Dedifferentiated amniotic fluid mesenchymal stem cell (primary cell): ENCODE results near the gene TMEM222.

ENCODE experiments used
- DNase-seq: peaks from one replicate; pipeline ENCODE4 v3.0.0-alpha.2; 2016; ENCODE audit errors: extremely low spot score

The TMEM222 gene

DNA sequence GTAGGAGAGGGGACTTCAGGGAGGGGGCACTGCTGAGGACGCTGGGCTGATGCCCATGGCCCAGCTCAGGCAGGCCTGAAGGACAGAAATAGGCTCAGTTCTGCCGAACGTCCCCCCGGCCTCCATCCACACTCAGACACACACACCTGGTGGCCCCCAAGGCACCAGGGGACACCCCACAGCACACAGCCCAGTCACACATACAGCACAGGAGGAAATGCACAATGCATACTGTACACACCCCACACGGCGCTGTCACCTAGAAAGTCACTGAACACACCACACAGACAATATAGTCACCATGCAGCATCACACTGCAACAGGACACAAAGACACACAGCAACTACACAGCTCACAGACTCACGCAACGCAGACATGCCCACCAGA lies 20.4 kb downstream of the TMEM222 start:
- DNase-seq, result no peak

DNA sequence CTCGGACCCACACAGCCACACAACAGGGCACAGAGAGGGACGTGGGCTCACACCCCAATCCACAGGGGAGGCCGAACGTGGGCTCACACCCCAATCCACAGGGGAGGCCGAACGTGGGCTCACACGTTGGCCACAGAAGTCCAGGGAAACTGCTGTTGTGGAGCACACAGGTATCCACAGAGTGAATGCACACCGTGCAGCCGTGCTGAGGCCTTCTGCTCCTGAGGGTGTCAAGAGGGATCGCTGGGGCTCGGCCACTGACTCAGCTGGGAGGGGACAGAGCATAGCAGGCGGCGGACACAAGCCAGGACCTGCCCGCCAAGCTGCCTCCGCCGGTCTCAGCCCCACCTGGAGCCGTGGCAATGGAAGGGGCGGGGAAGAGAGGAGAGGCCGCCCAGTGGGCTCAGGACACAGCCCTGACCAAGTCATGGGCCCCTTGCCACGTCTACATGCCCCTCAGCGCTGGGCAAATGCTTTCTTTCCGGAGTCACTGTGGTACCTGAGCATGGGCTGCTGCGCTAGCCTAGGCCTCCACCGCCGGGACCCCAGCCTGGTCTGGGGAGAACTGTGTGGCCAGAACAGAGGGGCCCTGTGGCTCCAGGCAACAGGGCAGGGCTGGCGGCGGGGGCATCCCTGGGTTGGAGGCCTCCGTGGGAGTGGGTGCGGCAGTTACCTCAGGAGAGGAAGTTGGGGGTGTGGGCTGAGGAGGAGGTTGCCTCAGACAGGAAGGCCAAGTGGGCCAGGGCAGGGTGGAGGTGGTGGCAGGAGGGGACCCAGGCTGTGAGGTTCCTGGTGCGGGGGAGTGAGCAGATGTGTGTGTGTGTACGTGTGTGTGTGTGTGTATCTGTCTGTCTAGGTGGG lies 21.0 kb downstream of the TMEM222 start:
- DNase-seq, result no peak

DNA sequence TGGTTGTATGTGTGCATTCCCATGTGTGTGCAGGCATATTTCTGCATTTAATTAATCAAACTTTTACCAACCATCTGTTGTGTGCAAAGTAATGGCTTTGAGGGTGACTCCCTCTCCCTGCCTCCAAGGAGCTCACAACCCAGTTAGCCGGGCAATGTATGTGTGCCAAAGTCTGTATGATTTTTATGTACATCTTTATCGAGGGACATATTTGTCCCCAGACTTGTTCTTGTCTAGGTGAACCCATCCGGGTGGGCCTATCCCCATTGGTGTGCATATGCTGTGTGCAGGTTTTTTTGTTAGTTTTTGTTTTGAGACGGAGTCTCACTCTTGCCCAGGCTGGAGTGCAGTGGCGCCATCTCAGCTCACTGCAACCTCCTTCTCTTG lies 21.7 kb downstream of the TMEM222 start:
- DNase-seq, result no peak

DNA sequence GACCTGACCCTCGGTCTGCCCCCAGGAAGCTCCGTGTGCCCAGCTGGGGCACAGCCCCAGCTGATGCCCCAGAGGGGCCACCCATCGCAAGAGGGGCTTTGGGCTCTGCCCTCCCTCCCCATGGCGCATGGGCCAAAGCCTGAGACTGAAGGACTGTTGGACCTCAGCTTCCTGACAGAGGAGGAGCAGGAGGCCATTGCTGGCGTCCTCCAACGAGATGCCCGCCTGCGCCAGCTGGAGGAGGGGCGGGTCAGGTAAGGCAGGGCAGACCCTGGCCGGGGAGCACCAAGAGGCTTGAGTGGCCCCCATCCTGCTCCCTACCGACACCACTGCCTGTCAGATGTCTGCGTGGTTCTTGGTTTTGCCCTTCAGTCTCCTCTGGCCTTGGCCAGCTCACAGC lies 23.3 kb downstream of the TMEM222 start:
- DNase-seq, result no peak

DNA sequence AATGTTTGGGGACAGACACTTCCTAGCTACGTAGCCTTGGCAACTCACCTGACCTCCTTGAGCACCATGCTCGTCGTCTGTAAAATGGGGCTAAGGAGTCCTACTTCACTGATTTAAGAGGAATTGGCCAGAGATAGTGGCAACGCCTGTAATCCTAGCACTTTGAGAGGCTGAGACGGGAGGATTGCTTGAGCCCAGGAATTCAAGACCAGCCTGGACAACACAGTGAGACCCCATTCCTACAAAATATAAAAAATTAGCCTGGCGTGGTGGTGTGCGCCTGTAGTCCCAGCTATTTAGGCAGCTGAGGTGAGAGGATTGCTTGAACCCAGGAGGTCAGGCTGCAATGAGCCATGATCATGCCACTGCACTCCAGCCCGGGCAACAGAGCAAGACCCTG lies 24.4 kb downstream of the TMEM222 start:
- no peak for DNase-seq

DNA sequence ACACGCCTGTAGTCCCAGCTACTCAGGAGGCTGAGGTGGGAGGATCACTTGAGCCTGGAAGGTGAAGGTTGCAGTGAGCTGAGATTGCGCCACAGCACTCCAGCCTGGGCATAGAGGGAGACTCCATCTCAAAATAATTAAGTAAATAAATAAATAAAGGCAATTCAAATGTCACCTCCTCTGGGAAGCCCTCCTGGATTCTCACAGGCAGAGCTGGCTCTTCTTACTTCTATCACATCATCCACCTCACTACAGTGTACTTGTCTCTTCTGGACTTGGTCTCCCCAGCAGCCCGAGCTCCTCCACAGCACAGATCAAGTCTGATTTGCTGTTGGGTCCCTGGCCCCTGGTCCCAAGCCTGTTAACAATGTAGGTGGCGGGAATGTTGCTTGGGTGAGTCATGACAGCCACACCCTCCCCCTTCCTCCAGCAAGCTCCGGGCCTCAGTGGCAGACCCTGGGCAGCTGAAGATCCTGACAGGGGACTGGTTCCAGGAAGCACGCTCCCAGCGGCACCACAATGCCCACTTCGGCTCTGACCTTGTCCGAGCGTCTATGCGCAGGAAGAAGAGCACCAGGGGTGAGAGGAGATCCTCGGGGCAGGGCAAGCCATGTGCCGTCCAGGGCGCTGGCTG lies 25.1 kb downstream of the TMEM222 start:
- no peak for DNase-seq

DNA sequence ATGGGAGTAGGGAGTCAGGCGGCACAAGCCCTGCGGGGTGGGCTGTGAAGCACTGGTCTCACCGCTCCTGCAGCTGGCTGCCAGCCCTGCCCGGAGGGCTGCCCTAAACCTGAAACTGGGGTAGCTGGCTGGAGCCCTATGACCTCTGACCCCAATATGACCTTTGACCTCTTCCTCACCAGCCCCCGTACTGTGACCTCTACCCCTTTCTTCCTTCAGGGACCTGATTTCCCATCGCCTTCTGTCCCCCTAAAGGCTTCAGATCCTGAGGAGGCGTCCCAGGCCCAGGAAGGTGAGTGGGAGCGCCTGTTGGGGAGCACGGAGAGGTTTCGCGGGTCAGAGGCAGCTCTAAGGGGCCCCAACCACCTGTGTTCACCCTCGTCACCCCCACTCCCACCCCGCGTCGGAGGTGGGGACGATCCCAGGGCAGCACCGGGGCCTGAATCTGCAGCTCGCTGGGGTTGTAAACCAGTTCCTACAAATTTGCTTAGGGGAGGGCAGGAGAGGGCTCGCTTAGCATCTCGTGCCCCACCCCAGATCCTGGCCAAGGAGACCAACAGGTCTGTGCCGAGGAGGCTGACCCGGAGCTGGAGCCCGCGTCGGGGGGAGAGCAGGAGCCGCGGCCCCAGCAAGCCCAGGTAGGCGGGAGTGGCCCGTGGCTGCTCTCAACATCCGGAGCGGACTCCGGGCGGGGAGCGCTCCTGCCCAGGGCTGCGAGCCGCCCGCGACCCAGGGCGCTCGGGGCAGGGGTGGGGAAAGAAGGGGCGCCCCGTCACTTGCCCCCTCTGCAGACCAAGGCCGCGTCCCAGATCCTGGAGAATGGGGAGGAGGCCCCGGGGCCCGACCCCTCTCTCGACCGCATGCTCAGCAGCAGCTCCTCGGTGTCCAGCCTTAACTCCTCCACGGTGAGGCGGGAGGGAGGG lies 27.2 kb downstream of the TMEM222 start:
- DNase-seq, result no peak

DNA sequence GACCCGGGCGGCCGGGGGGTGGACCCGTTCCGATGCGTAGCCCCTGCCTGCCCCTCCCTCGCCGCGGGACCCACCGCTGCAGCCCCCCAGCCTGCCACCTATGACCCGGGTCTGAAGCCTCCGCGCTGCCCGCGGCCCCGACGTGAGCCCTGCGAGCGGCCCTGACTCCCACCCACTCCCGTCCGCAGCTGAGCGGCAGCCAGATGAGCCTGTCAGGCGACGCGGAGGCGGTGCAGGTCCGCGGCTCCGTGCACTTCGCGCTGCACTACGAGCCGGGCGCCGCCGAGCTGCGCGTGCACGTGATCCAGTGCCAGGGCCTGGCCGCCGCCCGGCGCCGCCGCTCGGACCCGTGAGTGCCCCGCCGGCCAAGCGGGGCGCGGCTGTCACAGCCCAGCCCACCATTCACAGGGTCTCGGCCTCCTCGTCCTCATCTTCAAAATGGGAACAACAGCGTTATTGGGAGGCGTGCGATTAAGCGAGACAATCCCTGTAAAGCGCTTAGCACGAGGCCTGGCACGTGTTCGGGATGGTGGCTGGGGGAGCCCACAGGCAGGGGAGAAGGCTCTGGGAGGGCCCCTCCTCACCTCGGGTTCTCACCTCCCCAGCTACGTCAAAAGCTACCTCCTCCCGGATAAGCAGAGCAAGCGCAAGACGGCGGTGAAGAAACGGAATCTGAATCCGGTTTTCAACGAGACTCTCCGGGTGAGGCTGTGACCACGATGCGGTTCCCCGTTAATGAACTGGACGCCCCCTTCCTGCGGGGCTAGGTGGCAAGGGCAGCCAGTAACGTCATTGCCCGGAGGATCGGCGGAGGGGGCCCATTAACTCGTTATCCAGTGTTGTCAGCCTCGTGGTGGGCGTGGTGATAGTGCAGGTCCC lies 28.1 kb downstream of the TMEM222 start:
- no peak for DNase-seq

DNA sequence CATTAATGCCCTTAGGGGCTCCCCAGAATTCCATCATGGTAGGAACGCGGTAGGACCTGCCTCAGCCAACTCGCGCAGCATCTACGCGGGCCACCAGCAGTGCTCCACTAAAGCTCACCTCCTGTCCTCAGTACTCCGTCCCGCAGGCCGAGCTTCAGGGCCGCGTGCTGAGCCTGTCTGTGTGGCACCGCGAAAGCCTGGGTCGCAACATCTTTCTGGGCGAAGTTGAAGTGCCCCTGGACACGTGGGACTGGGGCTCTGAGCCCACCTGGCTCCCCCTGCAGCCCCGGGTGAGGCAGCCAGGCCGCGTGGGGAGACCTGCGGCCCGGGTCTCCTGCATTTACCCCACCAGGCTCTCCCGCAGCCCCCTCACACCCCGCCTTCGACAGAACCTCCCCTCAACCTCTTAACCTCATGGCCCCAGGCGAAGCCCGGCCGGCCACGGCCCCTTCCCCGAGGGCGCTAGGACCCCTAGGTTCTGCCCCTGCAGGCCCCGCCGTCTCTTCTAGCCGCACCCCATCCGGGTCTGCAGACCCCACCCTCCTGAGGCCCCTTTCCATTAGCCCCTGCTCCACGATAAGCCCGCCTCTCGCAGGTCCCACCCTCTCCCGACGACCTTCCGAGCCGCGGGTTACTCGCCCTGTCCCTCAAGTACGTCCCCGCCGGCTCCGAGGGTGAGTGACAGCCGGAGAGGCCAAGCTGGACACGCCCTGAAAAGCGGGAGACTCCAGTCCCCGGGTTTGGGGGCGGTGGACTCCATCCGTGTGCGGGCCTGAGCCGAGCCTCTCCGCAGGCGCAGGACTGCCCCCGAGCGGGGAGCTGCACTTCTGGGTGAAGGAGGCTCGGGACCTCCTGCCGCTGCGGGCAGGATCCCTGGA lies 28.9 kb downstream of the TMEM222 start:
- no peak for DNase-seq

DNA sequence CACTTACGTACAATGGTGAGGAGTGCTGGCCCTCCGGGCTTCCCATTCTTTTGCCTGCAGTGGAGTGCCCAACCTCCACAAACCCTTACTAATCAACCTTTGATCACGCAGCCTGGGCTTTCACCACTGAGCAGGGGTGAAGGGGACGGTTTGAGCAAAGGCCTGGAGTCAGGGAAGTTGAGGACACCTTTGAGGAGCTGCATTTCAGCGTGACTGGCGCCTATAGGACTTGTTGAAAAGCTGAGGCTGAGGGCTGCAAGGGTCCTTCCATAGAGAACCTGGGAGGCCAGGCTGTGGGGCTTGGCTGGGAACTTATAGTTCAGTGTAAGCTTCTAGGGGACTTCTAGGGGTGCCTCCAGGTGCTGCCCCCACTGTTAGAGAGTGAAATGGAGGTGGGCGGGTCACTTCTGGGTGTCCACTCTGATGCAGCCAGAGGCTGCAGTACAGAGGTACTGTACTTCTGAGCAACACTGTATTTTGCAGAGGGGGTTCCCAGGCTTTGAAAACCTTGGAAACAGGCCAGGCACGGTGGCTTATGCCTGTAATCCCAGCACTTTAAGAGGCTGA lies 29.7 kb downstream of the TMEM222 start:
- no peak for DNase-seq

DNA sequence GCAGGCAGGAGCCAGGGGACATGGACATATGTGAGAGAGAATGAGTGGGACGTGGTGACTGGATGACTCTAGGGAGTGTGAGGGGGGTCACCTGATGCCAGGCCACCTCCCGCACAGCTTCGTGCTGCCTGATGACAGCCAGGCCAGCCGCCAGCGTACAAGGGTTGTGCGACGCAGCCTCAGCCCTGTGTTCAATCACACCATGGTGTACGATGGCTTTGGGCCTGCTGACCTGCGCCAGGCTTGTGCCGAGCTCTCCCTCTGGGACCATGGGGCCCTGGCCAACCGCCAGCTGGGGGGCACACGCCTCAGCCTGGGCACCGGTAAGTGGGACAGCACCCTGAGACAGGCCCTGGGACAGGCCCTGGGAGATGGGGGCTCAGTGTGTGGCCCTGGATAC lies 31.2 kb downstream of the TMEM222 start:
- no peak for DNase-seq

DNA sequence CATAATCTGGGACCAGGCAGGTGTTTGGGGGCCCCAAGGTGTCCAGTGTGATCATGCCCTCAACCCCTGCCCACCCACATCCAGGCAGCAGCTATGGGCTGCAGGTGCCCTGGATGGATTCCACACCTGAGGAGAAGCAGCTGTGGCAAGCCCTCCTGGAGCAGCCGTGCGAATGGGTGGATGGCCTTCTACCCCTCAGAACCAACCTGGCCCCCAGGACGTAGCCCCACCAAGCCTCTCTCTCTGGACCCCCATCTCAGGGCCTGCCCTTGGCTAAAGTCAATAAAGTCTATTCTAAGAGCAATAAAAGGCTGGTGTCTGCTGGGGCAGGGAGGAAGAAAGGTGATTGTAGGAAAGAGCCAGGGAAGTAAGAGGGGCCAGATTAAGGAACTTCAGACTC lies 31.7 kb downstream of the TMEM222 start:
- DNase-seq, result no peak

DNA sequence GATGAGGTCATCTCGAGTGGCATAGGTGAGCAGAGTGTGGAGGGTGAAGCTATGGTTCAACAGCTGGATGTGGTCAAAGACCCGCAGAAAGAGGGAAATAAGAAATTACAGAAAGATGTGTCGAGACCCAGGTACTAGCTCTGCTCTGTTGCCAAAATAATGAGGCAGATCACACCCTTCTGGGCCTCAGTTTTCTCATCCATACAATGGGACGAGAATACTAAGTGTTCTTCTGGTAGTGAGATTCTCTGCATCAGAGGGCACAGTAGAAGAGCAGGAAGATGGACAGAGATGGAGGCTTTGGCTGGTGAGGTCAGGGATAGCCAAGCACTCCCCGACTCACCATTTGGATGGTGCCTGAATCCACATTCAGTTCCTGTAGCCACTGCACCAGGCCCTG lies 33.7 kb downstream of the TMEM222 start:
- no peak for DNase-seq

DNA sequence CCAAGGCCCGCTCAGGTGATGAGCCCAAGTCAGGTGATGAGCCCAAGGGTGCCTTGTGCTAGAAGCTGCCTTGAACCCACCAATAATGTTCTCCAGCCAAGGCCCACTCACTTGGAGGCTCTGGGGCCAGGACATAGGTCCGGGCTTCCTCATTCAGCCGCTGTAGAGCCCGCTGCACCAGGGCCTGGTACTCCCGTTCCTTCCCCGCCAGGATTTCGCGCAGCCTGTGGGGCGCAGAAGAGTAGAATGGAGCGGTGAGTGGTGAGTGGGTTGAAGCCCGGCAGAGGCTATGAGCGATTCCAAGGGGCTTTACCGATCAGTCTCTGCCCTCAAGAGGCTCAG lies 34.3 kb downstream of the TMEM222 start:
- DNase-seq, result no peak

DNA sequence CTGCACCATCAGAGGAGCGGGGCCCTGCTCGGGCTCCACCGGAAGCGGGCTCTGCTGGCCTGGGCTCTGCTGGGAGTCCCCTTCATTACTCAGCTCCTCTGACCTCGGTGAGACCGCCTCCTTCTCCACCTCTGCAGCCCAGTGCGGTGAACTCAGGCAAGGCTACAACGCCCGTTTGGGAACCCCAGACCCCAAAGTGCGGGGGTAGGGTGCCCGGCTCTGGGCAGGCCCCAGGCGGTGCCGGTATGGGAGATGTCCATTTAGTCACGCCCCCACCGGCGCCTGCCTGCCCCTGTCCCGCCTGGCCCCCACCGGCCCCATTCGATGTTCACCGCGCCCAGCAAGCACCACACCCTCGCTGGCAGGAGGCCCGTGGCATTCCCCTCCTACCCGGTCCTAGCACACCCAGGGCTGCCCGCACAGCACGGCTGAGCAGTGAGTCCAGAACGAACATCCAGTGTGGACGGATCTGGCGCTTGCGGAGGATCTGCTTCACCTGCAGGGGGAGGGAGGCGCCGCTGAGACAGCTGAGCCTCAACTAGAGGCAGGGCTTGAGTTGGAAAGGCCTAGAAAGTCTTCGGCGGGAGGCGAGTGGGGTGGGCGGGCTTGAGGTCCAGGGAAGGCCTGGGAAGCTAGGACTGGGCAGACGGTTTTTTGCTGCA lies 34.8 kb downstream of the TMEM222 start:
- no peak for DNase-seq

DNA sequence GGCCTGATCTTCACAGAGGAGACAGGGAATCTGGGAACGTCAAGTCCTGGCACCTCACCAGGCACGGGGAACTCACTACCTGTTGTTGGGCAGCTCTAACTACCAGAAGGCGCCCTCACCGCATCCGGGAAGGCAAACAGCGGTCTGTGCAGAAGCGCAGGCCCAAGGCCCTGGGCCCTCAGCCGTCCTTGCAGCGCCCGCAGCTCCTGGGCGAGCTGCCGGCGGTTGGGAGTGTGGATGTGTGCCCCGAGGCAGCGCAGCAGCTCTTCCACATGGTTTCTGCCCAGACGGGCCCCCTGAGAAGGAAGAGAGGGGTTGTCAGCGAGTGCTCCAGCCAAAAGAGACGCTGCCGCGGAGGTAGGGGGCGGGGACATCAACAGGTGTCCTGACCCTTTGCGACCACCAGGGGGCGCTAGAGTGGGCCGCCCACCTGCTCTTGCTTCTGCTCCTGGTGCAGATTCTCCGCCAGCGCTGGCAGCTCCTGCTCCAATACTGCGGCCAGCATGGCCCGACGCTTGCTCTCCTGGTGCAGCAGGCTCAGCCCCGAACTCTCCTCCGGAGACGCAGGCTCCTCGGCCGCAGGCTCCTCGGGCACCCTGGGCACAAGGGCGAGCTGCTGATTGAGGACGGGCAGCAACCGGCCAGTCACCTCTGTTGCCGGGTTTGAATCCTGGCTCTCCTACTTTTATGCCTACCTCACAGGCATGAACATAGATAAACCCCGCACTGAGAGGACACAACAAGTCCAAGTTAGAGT lies 35.5 kb downstream of the TMEM222 start:
- no peak for DNase-seq

DNA sequence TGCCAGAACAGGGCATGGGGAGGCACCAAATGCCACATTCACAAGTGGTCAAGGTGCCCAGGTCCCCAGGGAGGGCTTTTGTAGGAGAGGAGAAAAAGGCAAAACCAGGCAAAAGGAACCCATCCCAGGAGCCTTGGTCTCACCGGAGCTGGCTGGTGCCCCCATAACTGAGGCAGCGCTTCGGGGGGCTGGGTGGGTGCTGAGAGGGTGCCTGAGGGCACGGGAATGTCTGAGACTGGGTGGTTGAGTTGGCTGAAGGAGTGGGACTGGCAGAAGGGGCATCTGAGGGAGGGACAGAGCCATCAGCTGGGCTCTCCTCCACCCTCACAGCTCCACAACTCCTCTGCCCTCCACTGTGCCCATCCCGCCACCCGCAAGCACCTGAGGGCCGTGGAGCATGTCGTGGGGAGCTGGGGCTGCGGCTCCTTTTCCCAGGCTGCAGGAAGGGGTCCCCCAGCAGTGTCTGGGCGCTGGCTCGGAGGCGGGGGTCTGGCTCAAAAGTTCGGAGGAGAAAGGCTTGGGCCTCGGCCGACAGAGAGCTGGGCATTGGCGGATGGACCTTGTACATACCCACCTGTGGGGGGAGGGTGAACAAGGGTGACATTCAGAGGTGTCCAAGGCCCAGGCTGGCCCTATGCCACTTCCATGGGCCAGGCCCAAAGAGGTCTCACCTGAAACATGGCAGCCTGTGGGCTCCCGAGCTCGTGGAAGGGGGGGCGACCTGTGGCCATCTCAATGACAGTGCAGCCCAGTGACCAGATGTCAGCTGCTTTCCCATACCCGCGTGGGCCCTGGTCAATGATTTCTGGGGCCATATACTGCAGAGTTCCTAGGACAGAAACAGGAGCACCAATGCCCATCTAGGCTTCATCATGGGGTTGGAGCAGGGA lies 36.3 kb downstream of the TMEM222 start:
- DNase-seq, result no peak

DNA sequence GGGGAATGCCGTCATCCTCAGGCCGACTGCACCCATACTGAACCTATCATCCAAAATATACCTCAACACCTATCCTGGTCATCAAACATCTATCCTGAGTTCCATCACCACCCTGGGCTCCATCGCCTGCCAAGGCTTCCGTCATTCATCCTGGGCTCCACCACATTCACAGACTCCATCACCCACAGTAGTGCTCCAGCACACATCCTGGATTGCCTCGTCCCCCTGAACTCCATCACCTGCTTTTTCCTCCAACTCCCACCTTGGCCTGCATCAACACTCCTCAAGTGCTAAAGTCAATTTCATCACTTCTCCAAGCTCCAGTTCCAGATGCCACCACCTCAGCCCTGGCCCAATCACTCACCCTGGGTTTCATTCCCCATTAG lies 37.0 kb downstream of the TMEM222 start:
- no peak for DNase-seq
